ENCODE results near the gene VTI1A. TPM values are rescaled to one million over a fixed set of nuclear protein-coding genes. Genes with fewer than 3 reads are reported as not detected.

VTI1A gene
- total and polyA plus RNA-seq, 2 of the 13 experiments (the other 11 are each of a cell fraction or from before 2014, with no cell fraction given), result 11.7 to 32.7 TPM

DNA sequence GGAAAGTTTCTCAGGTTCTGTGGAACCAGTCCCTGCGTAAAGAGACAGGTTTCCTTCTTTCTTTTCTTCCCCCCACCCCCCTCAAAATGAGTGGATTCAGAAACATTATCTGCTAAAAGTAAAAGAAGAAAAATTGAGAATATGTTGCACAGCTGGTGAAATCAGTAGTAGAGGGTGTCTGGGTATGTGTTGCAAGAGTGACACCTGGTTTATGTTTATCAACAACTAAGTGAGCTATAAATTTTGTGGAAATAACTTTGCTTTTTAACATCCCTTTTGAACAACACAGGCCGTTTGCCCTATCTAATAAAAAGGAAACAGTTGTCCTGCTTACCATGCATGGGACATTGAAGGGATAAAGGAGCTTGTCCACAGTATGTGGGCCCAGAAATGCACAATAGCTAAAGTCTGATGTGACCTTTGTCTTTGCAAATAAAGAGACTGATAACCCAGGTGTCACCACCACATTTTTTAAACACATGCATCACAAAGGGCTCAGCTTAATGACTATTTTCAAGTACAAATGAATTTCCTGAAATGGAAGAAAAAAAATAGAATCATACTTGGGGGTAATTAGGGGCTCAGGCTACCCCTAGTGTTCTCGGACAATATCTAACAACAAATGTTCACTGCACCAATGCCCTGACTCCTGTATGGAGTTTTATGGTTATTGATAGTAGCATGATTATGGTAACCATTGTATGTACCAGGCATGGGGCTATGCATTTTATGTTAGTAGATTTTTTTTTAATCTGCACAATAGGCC is 281.3 kb downstream of the VTI1A start (continued):
- no peak for TF ChIP-seq MTA1 (CRISPR knock-in tag; IDR thresholded peaks at IDR 0.05; ENCODE audit: borderline replicate concordance)
- no peak for TF ChIP-seq EEA1 (CRISPR knock-in tag; IDR thresholded peaks at IDR 0.05; ENCODE audit: borderline replicate concordance)
- TF ChIP-seq CCDC6 (CRISPR knock-in tag; IDR thresholded peaks at IDR 0.05), result peak; percentile 37; the same call in 1 of the 2 replicates
- 0 out of 2 replicates have a peak, but pooled peaks have one; percentile 40 for TF ChIP-seq KDM1A (CRISPR knock-in tag; IDR thresholded peaks at IDR 0.05)
- TF ChIP-seq ZNF12 (CRISPR knock-in tag; IDR thresholded peaks at IDR 0.05), result peak; percentile 13; the same call in 1 of the 2 replicates
- peak in 1 of 2 experiments; percentile 94; a peak in 2 of 4 replicates for TF ChIP-seq EP300 (IDR thresholded peaks at IDR 0.05; ENCODE audit: low read depth in 2 of 2, low read length in 2 of 2)
- TF ChIP-seq EP300 (CRISPR knock-in tag; IDR thresholded peaks at IDR 0.05; ENCODE audit: borderline replicate concordance), result peak; percentile 89
- no peak for TF ChIP-seq TGIF2 (CRISPR knock-in tag; IDR thresholded peaks at IDR 0.05)
- TF ChIP-seq SIX1 (CRISPR knock-in tag; IDR thresholded peaks at IDR 0.05; ENCODE audit: borderline replicate concordance), result peak; percentile 71; the same call in 1 of the 2 replicates
- TF ChIP-seq ZNF614 (CRISPR knock-in tag; IDR thresholded peaks at IDR 0.05; ENCODE audit: borderline replicate concordance), result peak; percentile 95
- TF ChIP-seq SRF (IDR thresholded peaks at IDR 0.05; ENCODE audit: low read depth, low read length), result peak; percentile 36; the same call in 1 of the 2 replicates
- TF ChIP-seq, protein P1, sequence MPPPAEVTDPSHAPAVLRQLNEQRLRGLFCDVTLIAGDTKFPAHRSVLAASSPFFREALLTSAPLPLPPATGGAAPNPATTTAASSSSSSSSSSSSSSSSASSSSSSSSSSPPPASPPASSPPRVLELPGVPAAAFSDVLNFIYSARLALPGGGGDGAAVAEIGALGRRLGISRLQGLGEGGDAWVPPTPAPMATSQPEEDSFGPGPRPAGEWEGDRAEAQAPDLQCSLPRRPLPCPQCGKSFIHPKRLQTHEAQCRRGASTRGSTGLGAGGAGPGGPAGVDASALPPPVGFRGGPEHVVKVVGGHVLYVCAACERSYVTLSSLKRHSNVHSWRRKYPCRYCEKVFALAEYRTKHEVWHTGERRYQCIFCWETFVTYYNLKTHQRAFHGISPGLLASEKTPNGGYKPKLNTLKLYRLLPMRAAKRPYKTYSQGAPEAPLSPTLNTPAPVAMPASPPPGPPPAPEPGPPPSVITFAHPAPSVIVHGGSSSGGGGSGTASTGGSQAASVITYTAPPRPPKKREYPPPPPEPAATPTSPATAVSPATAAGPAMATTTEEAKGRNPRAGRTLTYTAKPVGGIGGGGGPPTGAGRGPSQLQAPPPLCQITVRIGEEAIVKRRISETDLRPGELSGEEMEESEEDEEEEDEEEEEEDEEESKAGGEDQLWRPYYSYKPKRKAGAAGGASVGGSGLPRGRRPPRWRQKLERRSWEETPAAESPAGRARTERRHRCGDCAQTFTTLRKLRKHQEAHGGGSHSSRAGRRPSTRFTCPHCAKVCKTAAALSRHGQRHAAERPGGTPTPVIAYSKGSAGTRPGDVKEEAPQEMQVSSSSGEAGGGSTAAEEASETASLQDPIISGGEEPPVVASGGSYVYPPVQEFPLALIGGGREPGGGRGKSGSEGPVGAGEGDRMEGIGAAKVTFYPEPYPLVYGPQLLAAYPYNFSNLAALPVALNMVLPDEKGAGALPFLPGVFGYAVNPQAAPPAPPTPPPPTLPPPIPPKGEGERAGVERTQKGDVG (CRISPR knock-in tag; IDR thresholded peaks at IDR 0.05; ENCODE audit: borderline replicate concordance), result no peak
- TF ChIP-seq, protein P2, sequence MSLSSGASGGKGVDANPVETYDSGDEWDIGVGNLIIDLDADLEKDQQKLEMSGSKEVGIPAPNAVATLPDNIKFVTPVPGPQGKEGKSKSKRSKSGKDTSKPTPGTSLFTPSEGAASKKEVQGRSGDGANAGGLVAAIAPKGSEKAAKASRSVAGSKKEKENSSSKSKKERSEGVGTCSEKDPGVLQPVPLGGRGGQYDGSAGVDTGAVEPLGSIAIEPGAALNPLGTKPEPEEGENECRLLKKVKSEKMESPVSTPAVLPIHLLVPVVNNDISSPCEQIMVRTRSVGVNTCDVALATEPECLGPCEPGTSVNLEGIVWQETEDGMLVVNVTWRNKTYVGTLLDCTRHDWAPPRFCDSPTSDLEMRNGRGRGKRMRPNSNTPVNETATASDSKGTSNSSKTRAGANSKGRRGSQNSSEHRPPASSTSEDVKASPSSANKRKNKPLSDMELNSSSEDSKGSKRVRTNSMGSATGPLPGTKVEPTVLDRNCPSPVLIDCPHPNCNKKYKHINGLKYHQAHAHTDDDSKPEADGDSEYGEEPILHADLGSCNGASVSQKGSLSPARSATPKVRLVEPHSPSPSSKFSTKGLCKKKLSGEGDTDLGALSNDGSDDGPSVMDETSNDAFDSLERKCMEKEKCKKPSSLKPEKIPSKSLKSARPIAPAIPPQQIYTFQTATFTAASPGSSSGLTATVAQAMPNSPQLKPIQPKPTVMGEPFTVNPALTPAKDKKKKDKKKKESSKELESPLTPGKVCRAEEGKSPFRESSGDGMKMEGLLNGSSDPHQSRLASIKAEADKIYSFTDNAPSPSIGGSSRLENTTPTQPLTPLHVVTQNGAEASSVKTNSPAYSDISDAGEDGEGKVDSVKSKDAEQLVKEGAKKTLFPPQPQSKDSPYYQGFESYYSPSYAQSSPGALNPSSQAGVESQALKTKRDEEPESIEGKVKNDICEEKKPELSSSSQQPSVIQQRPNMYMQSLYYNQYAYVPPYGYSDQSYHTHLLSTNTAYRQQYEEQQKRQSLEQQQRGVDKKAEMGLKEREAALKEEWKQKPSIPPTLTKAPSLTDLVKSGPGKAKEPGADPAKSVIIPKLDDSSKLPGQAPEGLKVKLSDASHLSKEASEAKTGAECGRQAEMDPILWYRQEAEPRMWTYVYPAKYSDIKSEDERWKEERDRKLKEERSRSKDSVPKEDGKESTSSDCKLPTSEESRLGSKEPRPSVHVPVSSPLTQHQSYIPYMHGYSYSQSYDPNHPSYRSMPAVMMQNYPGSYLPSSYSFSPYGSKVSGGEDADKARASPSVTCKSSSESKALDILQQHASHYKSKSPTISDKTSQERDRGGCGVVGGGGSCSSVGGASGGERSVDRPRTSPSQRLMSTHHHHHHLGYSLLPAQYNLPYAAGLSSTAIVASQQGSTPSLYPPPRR (CRISPR knock-in tag; IDR thresholded peaks at IDR 0.05; ENCODE audit: borderline replicate concordance), result peak; percentile 94
- TF ChIP-seq ZNF331 (CRISPR knock-in tag; IDR thresholded peaks at IDR 0.05), result peak; percentile 50; the same call in 1 of the 2 replicates
- TF ChIP-seq FOXJ3 (CRISPR knock-in tag; IDR thresholded peaks at IDR 0.05; ENCODE audit: borderline replicate concordance), result peak; percentile 91; the same call in 1 of the 2 replicates
- TF ChIP-seq, protein P3, sequence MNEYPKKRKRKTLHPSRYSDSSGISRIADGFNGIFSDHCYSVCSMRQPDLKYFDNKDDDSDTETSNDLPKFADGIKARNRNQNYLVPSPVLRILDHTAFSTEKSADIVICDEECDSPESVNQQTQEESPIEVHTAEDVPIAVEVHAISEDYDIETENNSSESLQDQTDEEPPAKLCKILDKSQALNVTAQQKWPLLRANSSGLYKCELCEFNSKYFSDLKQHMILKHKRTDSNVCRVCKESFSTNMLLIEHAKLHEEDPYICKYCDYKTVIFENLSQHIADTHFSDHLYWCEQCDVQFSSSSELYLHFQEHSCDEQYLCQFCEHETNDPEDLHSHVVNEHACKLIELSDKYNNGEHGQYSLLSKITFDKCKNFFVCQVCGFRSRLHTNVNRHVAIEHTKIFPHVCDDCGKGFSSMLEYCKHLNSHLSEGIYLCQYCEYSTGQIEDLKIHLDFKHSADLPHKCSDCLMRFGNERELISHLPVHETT (CRISPR knock-in tag; conservative IDR thresholded peaks at IDR 0.05), result 0 out of 2 replicates have a peak, but pooled peaks have one; percentile 17

Data from HepG2 (cell line).